Mammary epithelial cell (primary cell): ENCODE data around the gene RPTN.

Experiments
- EZH2 ChIP-seq: IDR thresholded peaks from 2 replicates; pipeline ENCODE4 v1.6.1; 2012; ENCODE audit warnings: low read length, inconsistent platforms, borderline replicate concordance
- TF ChIP-seq, protein P1 (sequence below), 2 donors: IDR thresholded peaks in 1 of 2; conservative IDR thresholded peaks in 1 of 2; 2 replicates each; pipeline ENCODE4 v1.5.1; 2011 to 2012; ENCODE audit warnings: inconsistent platforms in 2 of 2, low read length in 2 of 2, mild to moderate bottlenecking in 2 of 2, control low read depth in 1 of 2, low read depth in 1 of 2; ENCODE audit not compliant: insufficient read depth in 1 of 2; ENCODE audit errors: extremely low read depth in 1 of 2

DNA sequence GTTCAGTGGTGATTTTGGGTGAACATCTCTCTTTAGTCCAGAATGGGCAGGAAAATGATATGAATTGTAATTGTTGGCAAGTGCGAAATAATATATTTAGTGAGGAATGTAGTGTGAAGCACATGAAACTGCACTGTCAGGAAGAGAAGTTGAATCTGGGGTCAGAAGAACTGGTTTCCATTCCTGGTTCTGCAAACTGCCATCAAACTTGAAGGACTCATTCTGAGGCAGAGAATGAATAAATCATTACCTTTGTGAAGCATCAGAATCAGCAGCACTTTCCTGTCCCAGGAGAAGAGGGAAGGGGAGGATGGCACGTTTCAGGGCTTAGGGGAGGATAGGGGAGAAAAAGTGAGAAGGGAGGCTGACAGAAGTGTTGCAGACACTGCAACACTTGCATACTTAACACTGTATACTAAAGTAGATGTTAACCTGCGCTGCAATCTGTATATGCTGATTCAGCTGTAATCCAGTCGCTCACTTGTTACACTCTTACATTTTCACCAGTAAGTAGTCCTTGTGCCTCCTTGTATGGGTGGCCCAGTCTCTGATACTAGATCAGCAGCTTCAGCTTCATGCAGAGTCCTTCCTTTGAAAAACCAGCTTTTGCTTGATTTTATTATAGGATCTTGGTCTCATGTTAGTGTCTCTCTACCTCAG is 10.5 kb upstream of the RPTN start:
- TF ChIP-seq, protein P1, sequence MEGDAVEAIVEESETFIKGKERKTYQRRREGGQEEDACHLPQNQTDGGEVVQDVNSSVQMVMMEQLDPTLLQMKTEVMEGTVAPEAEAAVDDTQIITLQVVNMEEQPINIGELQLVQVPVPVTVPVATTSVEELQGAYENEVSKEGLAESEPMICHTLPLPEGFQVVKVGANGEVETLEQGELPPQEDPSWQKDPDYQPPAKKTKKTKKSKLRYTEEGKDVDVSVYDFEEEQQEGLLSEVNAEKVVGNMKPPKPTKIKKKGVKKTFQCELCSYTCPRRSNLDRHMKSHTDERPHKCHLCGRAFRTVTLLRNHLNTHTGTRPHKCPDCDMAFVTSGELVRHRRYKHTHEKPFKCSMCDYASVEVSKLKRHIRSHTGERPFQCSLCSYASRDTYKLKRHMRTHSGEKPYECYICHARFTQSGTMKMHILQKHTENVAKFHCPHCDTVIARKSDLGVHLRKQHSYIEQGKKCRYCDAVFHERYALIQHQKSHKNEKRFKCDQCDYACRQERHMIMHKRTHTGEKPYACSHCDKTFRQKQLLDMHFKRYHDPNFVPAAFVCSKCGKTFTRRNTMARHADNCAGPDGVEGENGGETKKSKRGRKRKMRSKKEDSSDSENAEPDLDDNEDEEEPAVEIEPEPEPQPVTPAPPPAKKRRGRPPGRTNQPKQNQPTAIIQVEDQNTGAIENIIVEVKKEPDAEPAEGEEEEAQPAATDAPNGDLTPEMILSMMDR (conservative IDR thresholded peaks at IDR 0.05 in 1 of 2, IDR thresholded peaks at IDR 0.05 in 1 of 2; ENCODE audit: extremely low read depth in 1 of 2, insufficient read depth in 1 of 2, low read depth in 1 of 2, low read length in 2 of 2): no peak
- no peak for TF ChIP-seq EZH2
